GM23338 (cell line): Measurements from ENCODE around the gene ESRRB. TPM values are rescaled to one million over a fixed set of nuclear protein-coding genes. Genes with fewer than 3 reads are reported as not detected.

Experiments
- EZH2 ChIP-seq: fragments of 200-600 bp; sonication (generic); IDR thresholded peaks from one replicate; pipeline ENCODE4 v1.8.0; 2017; ENCODE audit warnings: antibody characterized with exemption, mild to moderate bottlenecking, low read depth; ENCODE audit not compliant: unreplicated experiment
- ZNF114 ChIP-seq: fragments of 250-450 bp; sonication (Bioruptor Pico); IDR thresholded peaks from 2 replicates; pipeline ENCODE4 v1.5.0; 2020; ENCODE audit warnings: mild to moderate bottlenecking, moderate library complexity
- ZNF331 ChIP-seq: fragments of 250-450 bp; sonication (Bioruptor Pico); IDR thresholded peaks from 2 replicates; pipeline ENCODE4 v1.5.0; 2020; ENCODE audit warnings: low read depth, mild to moderate bottlenecking, moderate library complexity
- polyA plus RNA-seq: library from polyadenylated mRNA; unstranded; fragments of >200 nt; fragmentation: Nextera tagmentation; extraction: Ambion mirVana; gene quantifications from 2 replicates; pipeline ENCODE4 v1.2.1, GENCODE V29; 2016
- total RNA-seq: library from RNA; depleted of rRNA; stranded (reverse); fragments of >200 nt; shearing (Covaris generic); gene quantifications from 2 replicates; pipeline ENCODE4 v1.2.3, GENCODE V29; 2014; rRNA removed
- TF ChIP-seq, protein P1 (sequence below): IDR thresholded peaks from one replicate; pipeline ENCODE4 v1.6.1; 2018; ENCODE audit warnings: antibody characterized with exemption; ENCODE audit not compliant: unreplicated experiment
- TF ChIP-seq, protein P2 (sequence below): IDR thresholded peaks from 2 replicates; pipeline ENCODE4 v1.6.1; 2016; ENCODE audit warnings: antibody characterized with exemption
- TF ChIP-seq, protein P3 (sequence below), 2 experiments: fragments of 200-600 bp in 1 of 2; sonication (generic) in 1 of 2; conservative IDR thresholded peaks; 2 replicates each; pipeline versions ENCODE4 v1.5.1 to v1.6.1; 2016 to 2017; ENCODE audit warnings: antibody characterized with exemption in 2 of 2, low read depth in 2 of 2, mild to moderate bottlenecking in 2 of 2, moderate library complexity in 1 of 2

ESRRB gene
- total and polyA plus RNA-seq, 2 experiments from 2014 or later: 0.31 to 0.52 TPM

DNA sequence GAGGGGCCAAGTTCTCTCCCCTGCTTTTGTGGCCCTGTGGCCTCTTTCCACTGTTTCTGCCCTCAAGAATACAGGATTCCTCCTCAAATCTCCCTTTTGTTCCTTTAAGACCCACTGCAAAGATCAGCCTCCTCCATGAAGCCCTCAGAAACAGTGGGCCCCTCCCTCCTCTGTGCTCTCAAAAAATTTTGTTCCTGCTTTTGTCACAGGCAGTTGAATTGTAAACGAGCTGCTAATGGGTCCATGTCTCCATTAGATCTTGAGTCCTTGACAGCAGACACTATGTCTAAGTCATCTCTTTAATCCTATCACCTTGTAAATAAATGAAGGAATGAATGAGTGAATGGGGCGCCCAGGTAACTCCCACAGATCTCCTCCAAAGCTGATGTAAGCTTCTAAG is 175.2 kb downstream of the ESRRB start (continued):
- TF ChIP-seq, protein P1, sequence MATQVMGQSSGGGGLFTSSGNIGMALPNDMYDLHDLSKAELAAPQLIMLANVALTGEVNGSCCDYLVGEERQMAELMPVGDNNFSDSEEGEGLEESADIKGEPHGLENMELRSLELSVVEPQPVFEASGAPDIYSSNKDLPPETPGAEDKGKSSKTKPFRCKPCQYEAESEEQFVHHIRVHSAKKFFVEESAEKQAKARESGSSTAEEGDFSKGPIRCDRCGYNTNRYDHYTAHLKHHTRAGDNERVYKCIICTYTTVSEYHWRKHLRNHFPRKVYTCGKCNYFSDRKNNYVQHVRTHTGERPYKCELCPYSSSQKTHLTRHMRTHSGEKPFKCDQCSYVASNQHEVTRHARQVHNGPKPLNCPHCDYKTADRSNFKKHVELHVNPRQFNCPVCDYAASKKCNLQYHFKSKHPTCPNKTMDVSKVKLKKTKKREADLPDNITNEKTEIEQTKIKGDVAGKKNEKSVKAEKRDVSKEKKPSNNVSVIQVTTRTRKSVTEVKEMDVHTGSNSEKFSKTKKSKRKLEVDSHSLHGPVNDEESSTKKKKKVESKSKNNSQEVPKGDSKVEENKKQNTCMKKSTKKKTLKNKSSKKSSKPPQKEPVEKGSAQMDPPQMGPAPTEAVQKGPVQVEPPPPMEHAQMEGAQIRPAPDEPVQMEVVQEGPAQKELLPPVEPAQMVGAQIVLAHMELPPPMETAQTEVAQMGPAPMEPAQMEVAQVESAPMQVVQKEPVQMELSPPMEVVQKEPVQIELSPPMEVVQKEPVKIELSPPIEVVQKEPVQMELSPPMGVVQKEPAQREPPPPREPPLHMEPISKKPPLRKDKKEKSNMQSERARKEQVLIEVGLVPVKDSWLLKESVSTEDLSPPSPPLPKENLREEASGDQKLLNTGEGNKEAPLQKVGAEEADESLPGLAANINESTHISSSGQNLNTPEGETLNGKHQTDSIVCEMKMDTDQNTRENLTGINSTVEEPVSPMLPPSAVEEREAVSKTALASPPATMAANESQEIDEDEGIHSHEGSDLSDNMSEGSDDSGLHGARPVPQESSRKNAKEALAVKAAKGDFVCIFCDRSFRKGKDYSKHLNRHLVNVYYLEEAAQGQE: no peak
- TF ChIP-seq, protein P2, sequence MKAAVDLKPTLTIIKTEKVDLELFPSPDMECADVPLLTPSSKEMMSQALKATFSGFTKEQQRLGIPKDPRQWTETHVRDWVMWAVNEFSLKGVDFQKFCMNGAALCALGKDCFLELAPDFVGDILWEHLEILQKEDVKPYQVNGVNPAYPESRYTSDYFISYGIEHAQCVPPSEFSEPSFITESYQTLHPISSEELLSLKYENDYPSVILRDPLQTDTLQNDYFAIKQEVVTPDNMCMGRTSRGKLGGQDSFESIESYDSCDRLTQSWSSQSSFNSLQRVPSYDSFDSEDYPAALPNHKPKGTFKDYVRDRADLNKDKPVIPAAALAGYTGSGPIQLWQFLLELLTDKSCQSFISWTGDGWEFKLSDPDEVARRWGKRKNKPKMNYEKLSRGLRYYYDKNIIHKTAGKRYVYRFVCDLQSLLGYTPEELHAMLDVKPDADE: no peak
- TF ChIP-seq, protein P3, sequence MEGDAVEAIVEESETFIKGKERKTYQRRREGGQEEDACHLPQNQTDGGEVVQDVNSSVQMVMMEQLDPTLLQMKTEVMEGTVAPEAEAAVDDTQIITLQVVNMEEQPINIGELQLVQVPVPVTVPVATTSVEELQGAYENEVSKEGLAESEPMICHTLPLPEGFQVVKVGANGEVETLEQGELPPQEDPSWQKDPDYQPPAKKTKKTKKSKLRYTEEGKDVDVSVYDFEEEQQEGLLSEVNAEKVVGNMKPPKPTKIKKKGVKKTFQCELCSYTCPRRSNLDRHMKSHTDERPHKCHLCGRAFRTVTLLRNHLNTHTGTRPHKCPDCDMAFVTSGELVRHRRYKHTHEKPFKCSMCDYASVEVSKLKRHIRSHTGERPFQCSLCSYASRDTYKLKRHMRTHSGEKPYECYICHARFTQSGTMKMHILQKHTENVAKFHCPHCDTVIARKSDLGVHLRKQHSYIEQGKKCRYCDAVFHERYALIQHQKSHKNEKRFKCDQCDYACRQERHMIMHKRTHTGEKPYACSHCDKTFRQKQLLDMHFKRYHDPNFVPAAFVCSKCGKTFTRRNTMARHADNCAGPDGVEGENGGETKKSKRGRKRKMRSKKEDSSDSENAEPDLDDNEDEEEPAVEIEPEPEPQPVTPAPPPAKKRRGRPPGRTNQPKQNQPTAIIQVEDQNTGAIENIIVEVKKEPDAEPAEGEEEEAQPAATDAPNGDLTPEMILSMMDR (conservative IDR thresholded peaks at IDR 0.05; ENCODE audit: low read depth in 2 of 2): no peak
- no peak for TF ChIP-seq EZH2
- no peak for TF ChIP-seq ZNF331 (CRISPR knock-in tag)
- no peak for TF ChIP-seq ZNF114 (CRISPR knock-in tag)

Other genes with a start within 250 kb of the ESRRB start
- 71.0 and 94.4 TPM in 2 replicates for gene GPATCH2L, start 224.2 kb upstream of the ESRRB start, total RNA-seq
- gene GPATCH2L, start 224.2 kb upstream of the ESRRB start, polyA plus RNA-seq: 16.8 and 19.6 TPM in 2 replicates